ENCODE results near the gene ZNF239. TPM values are rescaled to one million over a fixed set of nuclear protein-coding genes. Genes with fewer than 3 reads are reported as not detected.
"Not testable (repeated sequence)": the region's sequence is repeated elsewhere in the genome, so short reads cannot be mapped to it uniquely, and the experiment has no call there.

Gene ZNF239
- total RNA-seq, 2 experiments from 2014 or later = 1.8 to 2.1 TPM

- peaks cover 8% of the 10 kb centered on the region for H3K9me3 Mint-ChIP-seq
- POLR2A ChIA-PET = no interaction called here
- H3K4me3 Mint-ChIP-seq = no peak overlapping the region
- no peaks in the 10 kb centered on the region for H3K27me3 Mint-ChIP-seq
- DNase-seq = no peak
- ATAC-seq (ENCODE audit: low read depth) = no peak
- no peak overlapping the region for H3K27ac Mint-ChIP-seq
- H3K36me3 Mint-ChIP-seq = peaks cover 9% of the 10 kb centered on the region
- H3K4me1 Mint-ChIP-seq = peaks cover 12% of the 10 kb centered on the region
These were observed 4.7 kb downstream of the ZNF239 start for GRCh38 chr10:43569681-43570080.

DNA sequence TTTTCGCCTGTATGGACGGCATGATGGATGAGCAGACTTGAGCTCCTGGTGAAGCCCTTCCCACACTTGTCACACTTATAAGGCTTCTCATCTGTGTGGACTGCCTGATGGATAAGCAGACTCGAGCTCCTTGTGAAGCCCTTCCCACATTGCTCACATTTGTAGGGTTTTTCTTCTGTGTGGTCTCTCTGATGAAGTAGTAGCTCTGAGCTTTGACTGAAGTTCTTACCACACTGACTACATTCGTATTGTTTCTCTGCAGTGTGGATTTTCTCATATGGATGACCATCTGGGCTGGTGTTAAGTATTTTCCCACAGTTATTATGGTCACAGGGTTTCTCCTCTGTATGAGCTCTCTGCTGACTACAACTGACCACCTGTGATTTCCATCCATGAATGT, 17.2 kb downstream of the ZNF239 start:
- peaks cover 21% of the 10 kb centered on the region for H3K36me3 Mint-ChIP-seq
- peaks cover 20% of the 10 kb centered on the region for H3K9me3 Mint-ChIP-seq
- ATAC-seq (ENCODE audit: low read depth) = no peak
- no peak overlapping the region for H3K4me3 Mint-ChIP-seq
- no peaks in the 10 kb centered on the region for H3K4me1 Mint-ChIP-seq
- no peak overlapping the region for H3K27ac Mint-ChIP-seq
- no peak for DNase-seq
- no peaks in the 10 kb centered on the region for H3K27me3 Mint-ChIP-seq
- POLR2A ChIA-PET = no interaction called here

- POLR2A ChIA-PET; ATAC-seq (ENCODE audit: low read depth); H3K27me3 Mint-ChIP-seq; H3K4me3 Mint-ChIP-seq; H3K36me3 Mint-ChIP-seq; H3K27ac Mint-ChIP-seq; H3K4me1 Mint-ChIP-seq; DNase-seq: not testable (repeated sequence)
- peaks cover 16% of the 10 kb centered on the region for H3K9me3 Mint-ChIP-seq
These were observed 30.7 kb downstream of the ZNF239 start for GRCh38 chr10:43543746-43544145.

- Mint-ChIP-seq H3K9me3 (peaks cover 43% of the 10 kb centered on the region), H3K36me3 (peaks cover 2% of the 10 kb centered on the region), H3K4me1 (no peaks in the 10 kb centered on the region), H3K27me3 (no peaks in the 10 kb centered on the region), H3K27ac (no peak overlapping the region), H3K4me3 (no peak overlapping the region)
- no peak for DNase-seq
- POLR2A ChIA-PET = no interaction called here
- no peak for ATAC-seq (ENCODE audit: low read depth)
These were observed 49.8 kb downstream of the ZNF239 start for GRCh38 chr10:43524434-43525247.

Other genes with a start within 250 kb of the ZNF239 start
- not detected for gene FXYD4, start 203.0 kb downstream of the ZNF239 start, total RNA-seq
- gene HNRNPF, start 165.4 kb downstream of the ZNF239 start, total RNA-seq = 100 to 1,000 TPM; 347 to 351 TPM
- 1 to 10 TPM; 3.3 to 3.4 TPM for gene ZNF487, start 137.5 kb downstream of the ZNF239 start, total RNA-seq
- 1 to 10 TPM; 6.5 to 6.6 TPM for gene ZNF485, start 31.8 kb upstream of the ZNF239 start, total RNA-seq
- 10 to 100 TPM; 26.0 to 26.9 TPM for gene ZNF32, start 74.3 kb upstream of the ZNF239 start, total RNA-seq

All from activated naive CD8-positive, alpha-beta T cell treated with anti-CD3 and anti-CD28 coated beads, Interleukin-2, amount 10 ng/mL, durations not matched to agents 7 days and 5 days (primary cell).